SK-N-SH treated with all-trans-retinoic acid at 6 μM for 48 hours (cell line): Measurements from ENCODE around the gene GABBR1.

Source experiments
- ATAC-seq: fragments of 200-7000 bp; cut with Tn5 transposase; 3 replicates; pipeline ENCODE4 v1.9.1; 2020; ENCODE audit warnings: mild to moderate bottlenecking, moderate library complexity
- ARNTL ChIP-seq: fragments of 450-650 bp; formaldehyde crosslinking; IDR thresholded peaks from 2 replicates; pipeline ENCODE4 v1.5.0; 2020; ENCODE audit warnings: low read depth, mild to moderate bottlenecking, moderate library complexity, borderline replicate concordance
- BACH2 ChIP-seq: fragments of 250-450 bp; sonication (Bioruptor Pico); IDR thresholded peaks from 2 replicates; pipeline ENCODE4 v1.9.0; 2021; ENCODE audit warnings: mild to moderate bottlenecking, borderline replicate concordance
- CSDC2 ChIP-seq: fragments of 250-450 bp; sonication (Bioruptor Pico); IDR thresholded peaks from 2 replicates; pipeline ENCODE4 v1.5.0; 2020; ENCODE audit warnings: mild to moderate bottlenecking, moderate library complexity
- ESRRG ChIP-seq: fragments of 250-450 bp; sonication (Bioruptor Pico); IDR thresholded peaks from 2 replicates; pipeline ENCODE4 v1.6.1; 2021; ENCODE audit warnings: mild to moderate bottlenecking
- GLIS3 ChIP-seq: fragments of 250-450 bp; sonication (Bioruptor Pico); IDR thresholded peaks from 2 replicates; pipeline ENCODE4 v1.5.0; 2020; ENCODE audit warnings: mild to moderate bottlenecking, moderate library complexity
- ISL1 ChIP-seq: fragments of 250-450 bp; sonication (Bioruptor Pico); IDR thresholded peaks from 2 replicates; pipeline ENCODE4 v2.1.2; 2022; ENCODE audit warnings: mild to moderate bottlenecking, moderate library complexity
- OSR1 ChIP-seq: fragments of 250-450 bp; sonication (Bioruptor Pico); IDR thresholded peaks from 2 replicates; pipeline ENCODE4 v1.8.0; 2022; ENCODE audit warnings: moderate library complexity, mild to moderate bottlenecking, inconsistent platforms
- RARB ChIP-seq: fragments of 250-450 bp; sonication (Bioruptor Pico); IDR thresholded peaks from 2 replicates; pipeline ENCODE4 v1.8.0; 2021; ENCODE audit warnings: mild to moderate bottlenecking, moderate library complexity
- SNAI2 ChIP-seq: fragments of 250-450 bp; sonication (Bioruptor Pico); IDR thresholded peaks from 2 replicates; pipeline ENCODE4 v1.5.0; 2020; ENCODE audit warnings: mild to moderate bottlenecking, moderate library complexity
- TCF4 ChIP-seq: fragments of 250-450 bp; sonication (Bioruptor Pico); IDR thresholded peaks from 2 replicates; pipeline ENCODE4 v1.8.0; 2021; ENCODE audit warnings: mild to moderate bottlenecking, moderate library complexity, borderline replicate concordance
- TOX ChIP-seq: fragments of 250-450 bp; sonication (Bioruptor Pico); IDR thresholded peaks from 2 replicates; pipeline ENCODE4 v1.8.0; 2021; ENCODE audit warnings: mild to moderate bottlenecking, moderate library complexity, borderline replicate concordance
- ZFP3 ChIP-seq: fragments of 250-450 bp; sonication (Bioruptor Pico); IDR thresholded peaks from 2 replicates; pipeline ENCODE4 v1.5.0; 2020; ENCODE audit warnings: mild to moderate bottlenecking, moderate library complexity
- ZFP30 ChIP-seq: fragments of 450-650 bp; formaldehyde crosslinking; IDR thresholded peaks from 2 replicates; pipeline ENCODE4 v1.5.0; 2022; ENCODE audit warnings: mild to moderate bottlenecking, moderate library complexity
- ZNF565 ChIP-seq: fragments of 450-650 bp; formaldehyde crosslinking; conservative IDR thresholded peaks from 2 replicates; pipeline ENCODE4 v1.5.0; 2020; ENCODE audit warnings: low read depth, mild to moderate bottlenecking, moderate library complexity
- ZNF70 ChIP-seq: fragments of 450-650 bp; formaldehyde crosslinking; IDR thresholded peaks from 2 replicates; pipeline ENCODE4 v1.5.0; 2020; ENCODE audit warnings: mild to moderate bottlenecking, moderate library complexity
- ZNF8 ChIP-seq: fragments of 450-650 bp; formaldehyde crosslinking; IDR thresholded peaks from 2 replicates; pipeline ENCODE4 v1.5.0; 2020; ENCODE audit warnings: mild to moderate bottlenecking, moderate library complexity
- TF ChIP-seq, protein P1 (sequence below): fragments of 250-450 bp; sonication (Bioruptor Pico); IDR thresholded peaks from 2 replicates; pipeline ENCODE4 v1.8.0; 2020; ENCODE audit warnings: mild to moderate bottlenecking, moderate library complexity, borderline replicate concordance
- TF ChIP-seq, protein P2 (sequence below): fragments of 250-450 bp; sonication (Bioruptor Pico); IDR thresholded peaks from 2 replicates; pipeline ENCODE4 v1.8.0; 2021; ENCODE audit warnings: low read depth, mild to moderate bottlenecking, moderate library complexity, borderline replicate concordance
- TF ChIP-seq, protein P3 (sequence below): fragments of 250-450 bp; sonication (Bioruptor Pico); IDR thresholded peaks from 2 replicates; pipeline ENCODE4 v1.5.1; 2021; ENCODE audit warnings: mild to moderate bottlenecking, moderate library complexity
- TF ChIP-seq, protein P4 (sequence below): fragments of 250-450 bp; sonication (Bioruptor Pico); IDR thresholded peaks from 2 replicates; pipeline ENCODE4 v1.5.0; 2020; ENCODE audit warnings: mild to moderate bottlenecking, moderate library complexity

Gene GABBR1

DNA sequence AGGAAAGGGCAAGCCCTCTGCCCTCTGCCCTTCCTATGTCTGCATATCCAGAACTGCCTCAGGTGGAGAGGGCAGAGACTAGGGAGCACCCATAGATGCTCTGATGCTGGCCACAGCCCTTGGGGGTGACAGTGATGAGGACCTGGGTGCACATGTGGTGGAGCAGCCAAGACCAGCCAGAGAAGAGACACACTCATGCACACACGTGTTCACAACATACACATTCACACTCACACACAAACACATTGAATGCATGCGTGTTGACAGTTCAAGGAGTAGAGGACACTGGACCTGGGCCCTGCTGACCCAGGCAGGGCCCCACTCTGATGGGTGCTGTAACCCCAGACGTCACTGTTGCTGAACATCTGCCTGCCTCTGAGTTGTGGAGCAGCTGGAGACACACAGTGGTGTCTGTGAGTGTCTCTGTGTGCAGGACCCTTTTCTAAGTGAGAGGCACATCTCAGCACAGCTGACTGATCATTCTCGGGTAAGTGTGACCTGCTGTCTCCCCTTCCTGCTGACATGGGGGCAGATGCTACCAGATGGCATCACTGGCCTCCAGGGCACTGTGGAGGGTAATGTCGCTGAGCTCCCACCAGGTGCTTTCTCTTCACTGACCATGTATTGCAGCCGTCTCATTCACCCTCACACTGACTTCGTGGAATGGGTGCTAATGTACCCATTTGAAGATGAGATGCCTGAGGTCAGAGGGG lies 115.1 kb downstream of the GABBR1 start:
- no peak for ATAC-seq
- TF ChIP-seq ARNTL (no peak), RARB (CRISPR knock-in tag) (no peak), OSR1 (CRISPR knock-in tag) (no peak), SNAI2 (CRISPR knock-in tag) (no peak), ZNF70 (CRISPR knock-in tag) (no peak), ESRRG (CRISPR knock-in tag) (no peak), CSDC2 (no peak), GLIS3 (CRISPR knock-in tag) (no peak), ZFP3 (CRISPR knock-in tag) (no peak), ZNF8 (CRISPR knock-in tag) (no peak), ZNF565 (no peak), ISL1 (CRISPR knock-in tag) (no peak), ZFP30 (CRISPR knock-in tag) (no peak), TCF4 (no peak), BACH2 (no peak)
- TF ChIP-seq, protein P1, sequence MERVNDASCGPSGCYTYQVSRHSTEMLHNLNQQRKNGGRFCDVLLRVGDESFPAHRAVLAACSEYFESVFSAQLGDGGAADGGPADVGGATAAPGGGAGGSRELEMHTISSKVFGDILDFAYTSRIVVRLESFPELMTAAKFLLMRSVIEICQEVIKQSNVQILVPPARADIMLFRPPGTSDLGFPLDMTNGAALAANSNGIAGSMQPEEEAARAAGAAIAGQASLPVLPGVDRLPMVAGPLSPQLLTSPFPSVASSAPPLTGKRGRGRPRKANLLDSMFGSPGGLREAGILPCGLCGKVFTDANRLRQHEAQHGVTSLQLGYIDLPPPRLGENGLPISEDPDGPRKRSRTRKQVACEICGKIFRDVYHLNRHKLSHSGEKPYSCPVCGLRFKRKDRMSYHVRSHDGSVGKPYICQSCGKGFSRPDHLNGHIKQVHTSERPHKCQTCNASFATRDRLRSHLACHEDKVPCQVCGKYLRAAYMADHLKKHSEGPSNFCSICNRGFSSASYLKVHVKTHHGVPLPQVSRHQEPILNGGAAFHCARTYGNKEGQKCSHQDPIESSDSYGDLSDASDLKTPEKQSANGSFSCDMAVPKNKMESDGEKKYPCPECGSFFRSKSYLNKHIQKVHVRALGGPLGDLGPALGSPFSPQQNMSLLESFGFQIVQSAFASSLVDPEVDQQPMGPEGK (CRISPR knock-in tag), result no peak
- TF ChIP-seq, protein P2, sequence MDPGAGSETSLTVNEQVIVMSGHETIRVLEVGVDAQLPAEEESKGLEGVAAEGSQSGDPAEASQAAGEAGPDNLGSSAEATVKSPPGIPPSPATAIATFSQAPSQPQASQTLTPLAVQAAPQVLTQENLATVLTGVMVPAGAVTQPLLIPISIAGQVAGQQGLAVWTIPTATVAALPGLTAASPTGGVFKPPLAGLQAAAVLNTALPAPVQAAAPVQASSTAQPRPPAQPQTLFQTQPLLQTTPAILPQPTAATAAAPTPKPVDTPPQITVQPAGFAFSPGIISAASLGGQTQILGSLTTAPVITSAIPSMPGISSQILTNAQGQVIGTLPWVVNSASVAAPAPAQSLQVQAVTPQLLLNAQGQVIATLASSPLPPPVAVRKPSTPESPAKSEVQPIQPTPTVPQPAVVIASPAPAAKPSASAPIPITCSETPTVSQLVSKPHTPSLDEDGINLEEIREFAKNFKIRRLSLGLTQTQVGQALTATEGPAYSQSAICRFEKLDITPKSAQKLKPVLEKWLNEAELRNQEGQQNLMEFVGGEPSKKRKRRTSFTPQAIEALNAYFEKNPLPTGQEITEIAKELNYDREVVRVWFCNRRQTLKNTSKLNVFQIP (CRISPR knock-in tag), result no peak
- TF ChIP-seq, protein P3, sequence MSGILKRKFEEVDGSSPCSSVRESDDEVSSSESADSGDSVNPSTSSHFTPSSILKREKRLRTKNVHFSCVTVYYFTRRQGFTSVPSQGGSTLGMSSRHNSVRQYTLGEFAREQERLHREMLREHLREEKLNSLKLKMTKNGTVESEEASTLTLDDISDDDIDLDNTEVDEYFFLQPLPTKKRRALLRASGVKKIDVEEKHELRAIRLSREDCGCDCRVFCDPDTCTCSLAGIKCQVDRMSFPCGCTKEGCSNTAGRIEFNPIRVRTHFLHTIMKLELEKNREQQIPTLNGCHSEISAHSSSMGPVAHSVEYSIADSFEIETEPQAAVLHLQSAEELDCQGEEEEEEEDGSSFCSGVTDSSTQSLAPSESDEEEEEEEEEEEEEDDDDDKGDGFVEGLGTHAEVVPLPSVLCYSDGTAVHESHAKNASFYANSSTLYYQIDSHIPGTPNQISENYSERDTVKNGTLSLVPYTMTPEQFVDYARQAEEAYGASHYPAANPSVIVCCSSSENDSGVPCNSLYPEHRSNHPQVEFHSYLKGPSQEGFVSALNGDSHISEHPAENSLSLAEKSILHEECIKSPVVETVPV (CRISPR knock-in tag), result no peak

DNA sequence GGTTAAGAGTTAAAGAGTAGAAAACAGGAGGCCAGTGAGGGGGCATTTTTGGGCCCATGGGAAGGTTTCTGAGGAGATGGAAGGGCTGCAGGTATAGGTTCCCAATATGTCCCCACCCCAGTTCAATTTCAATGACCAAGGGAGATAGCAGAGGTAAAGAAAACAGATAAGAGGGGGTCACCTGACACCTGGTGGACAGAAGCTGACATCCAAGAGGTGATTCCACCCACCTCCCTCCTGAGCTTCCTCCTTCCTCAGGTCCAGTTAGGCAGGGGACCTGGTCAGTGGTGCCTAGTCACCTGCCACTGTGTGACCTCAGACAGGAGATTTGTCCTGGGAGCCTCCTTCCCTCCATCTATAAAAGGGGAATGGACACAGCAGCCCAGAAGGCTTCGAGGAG lies 115.7 kb downstream of the GABBR1 start:
- ATAC-seq, result no peak
- no peak for TF ChIP-seq CSDC2
- no peak for TF ChIP-seq BACH2
- TF ChIP-seq ISL1 (CRISPR knock-in tag), result no peak
- TF ChIP-seq ZNF8 (CRISPR knock-in tag), result no peak
- TF ChIP-seq ZFP3 (CRISPR knock-in tag), result no peak
- TF ChIP-seq ESRRG (CRISPR knock-in tag), result no peak
- no peak for TF ChIP-seq GLIS3 (CRISPR knock-in tag)
- TF ChIP-seq SNAI2 (CRISPR knock-in tag), result no peak
- TF ChIP-seq, protein P4, sequence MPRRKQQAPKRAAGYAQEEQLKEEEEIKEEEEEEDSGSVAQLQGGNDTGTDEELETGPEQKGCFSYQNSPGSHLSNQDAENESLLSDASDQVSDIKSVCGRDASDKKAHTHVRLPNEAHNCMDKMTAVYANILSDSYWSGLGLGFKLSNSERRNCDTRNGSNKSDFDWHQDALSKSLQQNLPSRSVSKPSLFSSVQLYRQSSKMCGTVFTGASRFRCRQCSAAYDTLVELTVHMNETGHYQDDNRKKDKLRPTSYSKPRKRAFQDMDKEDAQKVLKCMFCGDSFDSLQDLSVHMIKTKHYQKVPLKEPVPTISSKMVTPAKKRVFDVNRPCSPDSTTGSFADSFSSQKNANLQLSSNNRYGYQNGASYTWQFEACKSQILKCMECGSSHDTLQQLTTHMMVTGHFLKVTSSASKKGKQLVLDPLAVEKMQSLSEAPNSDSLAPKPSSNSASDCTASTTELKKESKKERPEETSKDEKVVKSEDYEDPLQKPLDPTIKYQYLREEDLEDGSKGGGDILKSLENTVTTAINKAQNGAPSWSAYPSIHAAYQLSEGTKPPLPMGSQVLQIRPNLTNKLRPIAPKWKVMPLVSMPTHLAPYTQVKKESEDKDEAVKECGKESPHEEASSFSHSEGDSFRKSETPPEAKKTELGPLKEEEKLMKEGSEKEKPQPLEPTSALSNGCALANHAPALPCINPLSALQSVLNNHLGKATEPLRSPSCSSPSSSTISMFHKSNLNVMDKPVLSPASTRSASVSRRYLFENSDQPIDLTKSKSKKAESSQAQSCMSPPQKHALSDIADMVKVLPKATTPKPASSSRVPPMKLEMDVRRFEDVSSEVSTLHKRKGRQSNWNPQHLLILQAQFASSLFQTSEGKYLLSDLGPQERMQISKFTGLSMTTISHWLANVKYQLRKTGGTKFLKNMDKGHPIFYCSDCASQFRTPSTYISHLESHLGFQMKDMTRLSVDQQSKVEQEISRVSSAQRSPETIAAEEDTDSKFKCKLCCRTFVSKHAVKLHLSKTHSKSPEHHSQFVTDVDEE (CRISPR knock-in tag), result no peak
- no peak for TF ChIP-seq ZNF565
- no peak for TF ChIP-seq TOX (CRISPR knock-in tag)
- no peak for TF ChIP-seq ZFP30 (CRISPR knock-in tag)
- no peak for TF ChIP-seq TCF4
- TF ChIP-seq, protein P2 (CRISPR knock-in tag), result no peak

DNA sequence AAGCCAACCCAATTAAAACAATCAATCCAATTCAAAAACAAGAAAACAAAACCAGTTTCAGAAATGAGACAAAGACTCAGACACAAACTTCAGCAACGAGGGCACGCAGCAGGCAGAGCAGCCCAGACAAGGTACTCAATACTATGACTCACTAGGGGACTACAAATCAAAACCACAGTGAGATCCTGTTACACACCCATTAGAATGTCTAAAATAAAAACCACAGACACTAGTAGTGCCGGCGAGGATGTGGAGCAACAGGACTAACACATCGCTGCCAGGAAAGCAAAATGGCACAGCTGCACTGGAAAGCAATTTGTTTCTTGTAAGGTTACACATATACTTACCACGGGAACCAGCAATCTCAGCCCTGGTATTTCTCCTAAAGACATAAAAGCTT lies 116.9 kb downstream of the GABBR1 start:
- ATAC-seq, result peak; percentile 90
- TF ChIP-seq ZFP3 (CRISPR knock-in tag) (no peak), ZFP30 (CRISPR knock-in tag) (no peak)
